Transverse colon (tissue), 4 donors: Measurements from ENCODE around the gene CAPS2. TPM values are rescaled to one million over a fixed set of nuclear protein-coding genes. Genes with fewer than 3 reads are reported as not detected.

Source experiments
- DNase-seq: peaks from one replicate; pipeline ENCODE4 v3.0.0-alpha.2; 2019
- H3K27ac ChIP-seq, 4 donors: fragments of 200-600 bp; sonication (generic); 2 replicates each; pipeline ENCODE4 v1.5.1; 2016 to 2018; ENCODE audit warnings: inconsistent platforms in 4 of 4
- H3K27me3 ChIP-seq: fragments of 200-600 bp; sonication (generic); 2 replicates; pipeline ENCODE4 v1.5.1; 2017; ENCODE audit warnings: inconsistent platforms
- H3K36me3 ChIP-seq, 4 donors: fragments of 200-600 bp; sonication (generic); 2 replicates each; pipeline ENCODE4 v1.5.1; 2017 to 2019; ENCODE audit warnings: inconsistent platforms in 4 of 4
- H3K4me1 ChIP-seq, 4 donors: fragments of 200-600 bp; sonication (generic); 2 replicates each; pipeline ENCODE4 v1.5.1; 2017 to 2020; ENCODE audit warnings: inconsistent platforms in 4 of 4
- H3K4me3 ChIP-seq, 4 donors: fragments of 200-600 bp; sonication (generic); 1 replicate in 1 of 4; 2 replicates in 3 of 4; pipeline versions ENCODE4 v1.5.1 to v1.6.1; 2017 to 2019; ENCODE audit warnings: inconsistent platforms in 4 of 4
- H3K9me3 ChIP-seq, 2 donors: fragments of 200-600 bp; sonication (generic); 2 replicates each; pipeline ENCODE4 v1.5.1; 2017 to 2019; ENCODE audit warnings: inconsistent platforms in 2 of 2
- CTCF ChIP-seq, 5 experiments: fragments of 200-600 bp in 3 of 5; fragments of 450-650 bp in 2 of 5; sonication (generic) in 3 of 5; IDR thresholded peaks; 1 replicate in 2 of 5; 2 replicates in 3 of 5; pipeline ENCODE4 v1.5.1; 2016 to 2017; ENCODE audit warnings: antibody characterized with exemption in 5 of 5, inconsistent platforms in 3 of 5, mild to moderate bottlenecking in 2 of 5, moderate library complexity in 1 of 5
- EP300 ChIP-seq: sonication (generic); formaldehyde crosslinking; IDR thresholded peaks from one replicate; pipeline ENCODE4 v1.6.1; 2017; ENCODE audit warnings: antibody characterized with exemption, low read depth
- POLR2A ChIP-seq: fragments of 450-650 bp; IDR thresholded peaks from one replicate; pipeline ENCODE4 v1.6.1; 2016; ENCODE audit warnings: antibody characterized with exemption, mild to moderate bottlenecking, moderate library complexity
- POLR2AphosphoS5 ChIP-seq, 3 donors: sonication (generic); formaldehyde crosslinking; IDR thresholded peaks; one replicate each; pipeline ENCODE4 v1.6.1; 2016; ENCODE audit warnings: antibody characterized with exemption in 3 of 3
- WGBS, 2 donors: methylation state at CpG; one replicate each; pipeline ENCODE4 v1.1.5; 2018; ENCODE audit warnings: low coverage in 1 of 2; 5-methylcytosine and 5-hydroxymethylcytosine counted together
- in situ Hi-C, 4 donors: fragments of 200-750 bp; cut with MboI; loops; one replicate each; pipeline versions ENCODE4 v1.15.0 to v1.15.1; 2017; ENCODE audit warnings: low sequenced_read_pairs in 3 of 4, low pct_ligation_motif_present in 1 of 4, low pct_unique_long_range_greater_than_20kb in 1 of 4
- intact Hi-C: fragments of 100-400 bp; cut with DNase I; formaldehyde crosslinking; loops from one replicate; pipeline ENCODE4 v1.15.1; 2023; ENCODE audit warnings: low total_unique reads
- total RNA-seq, 4 donors: library from RNA; depleted of rRNA; stranded (reverse); fragments of >200 nt; gene quantifications; one replicate each; pipeline ENCODE4 v1.1.0, GENCODE V29; 2016

The CAPS2 gene
- total RNA-seq, 4 donors from 2014 or later = 2.0 to 10.3 (median 4.9) TPM

- in situ Hi-C loops = loop anchor here in 2 of 4 donors (10.0 kb wide), 1 partner anchor 167 kb away; no protein-coding TSS in a partner anchor
- no peak for TF ChIP-seq POLR2AphosphoS5 (IDR thresholded peaks at IDR 0.05)
- no peak for TF ChIP-seq CTCF (IDR thresholded peaks at IDR 0.05)
- TF ChIP-seq POLR2A = no peak
- no peak for TF ChIP-seq EP300
- no peaks in the 10 kb centered on the region for H3K27me3 ChIP-seq
- no peaks in the 10 kb centered on the region for H3K4me1 ChIP-seq
- no peak for DNase-seq
- H3K9me3 ChIP-seq = no peaks in the 10 kb centered on the region
- 54 to 73% methylated on average over 1 of the region's 1 CpG for WGBS, 2 donors
- no peak overlapping the region for H3K4me3 ChIP-seq
- no peaks in the 10 kb centered on the region for H3K36me3 ChIP-seq
- intact Hi-C loops = loop anchor here (10.0 kb wide), 1 partner anchor 147 kb away; the partner anchor contains the start of gene GLIPR1
- H3K27ac ChIP-seq = no peak overlapping the region
Measured at GRCh38 chr12:75337905-75338304, 7.8 kb upstream of the CAPS2 start.

- DNase-seq = peak; percentile 87
- no peaks in the 10 kb centered on the region for H3K27me3 ChIP-seq
- in situ Hi-C loops (loop anchor here in 2 of 4 donors (10.0 kb wide), 1 partner anchor 170 kb away; no protein-coding TSS in a partner anchor), intact Hi-C loops (loop anchor here (10.0 kb wide), 1 partner anchor 150 kb away; the partner anchor contains the start of gene GLIPR1)
- no peaks in the 10 kb centered on the region for H3K36me3 ChIP-seq
- WGBS, 2 donors = 6 to 22% methylated on average over 9 to 23 of the region's 23 CpGs
- no peak within 1 kb of the TSS for H3K27ac ChIP-seq
- H3K4me1 ChIP-seq = peaks cover 0 to 7% (median 3%) of the 10 kb centered on the region in 4 donors
- peak within 1 kb of the TSS in 2 of 4 donors; percentile 13 to 29 for H3K4me3 ChIP-seq
- TF ChIP-seq CTCF (IDR thresholded peaks at IDR 0.05) (peak; percentile 77 to 93 (median 86)), POLR2AphosphoS5 (IDR thresholded peaks at IDR 0.05) (no peak)
- no peaks in the 10 kb centered on the region for H3K9me3 ChIP-seq
Measured at GRCh38 chr12:75334384-75335030, 4.4 kb upstream of the CAPS2 start, which contains the start of gene GLIPR1L1. Gene GLIPR1L1, plus strand, starts transcription at chr12:75334670. Its CDS starts 59 bp downstream, at chr12:75334729.

- Histone ChIP-seq H3K27me3 (no peaks in the 10 kb centered on the region), H3K4me3 (no peak overlapping the region), H3K27ac (no peak overlapping the region), H3K36me3 (no peaks in the 10 kb centered on the region), H3K4me1 (peaks cover 0 to 11% (median 6%) of the 10 kb centered on the region in 4 donors), H3K9me3 (no peaks in the 10 kb centered on the region)
- in situ Hi-C loops = no loop called here
- no peak for TF ChIP-seq POLR2AphosphoS5 (IDR thresholded peaks at IDR 0.05)
- TF ChIP-seq EP300 = no peak
- no peak for TF ChIP-seq CTCF (IDR thresholded peaks at IDR 0.05)
- TF ChIP-seq POLR2A = no peak
- intact Hi-C loops = loop anchor here (2.0 kb wide), 1 partner anchor 63 kb away; the partner anchor contains the start of gene GLIPR1L2
- WGBS, 2 donors = 85 to 87% methylated on average over 1 of the region's 1 CpG
- no peak for DNase-seq
Measured at GRCh38 chr12:75327642-75328041, 2.5 kb downstream of the CAPS2 start.

- DNase-seq = no peak
- no peaks in the 10 kb centered on the region for H3K4me1 ChIP-seq
- 75 to 93% methylated on average over 3 of the region's 3 CpGs for WGBS, 2 donors
- H3K27ac ChIP-seq = no peak overlapping the region
- no peak overlapping the region for H3K4me3 ChIP-seq
- H3K9me3 ChIP-seq = no peaks in the 10 kb centered on the region
- TF ChIP-seq POLR2A (no peak), CTCF (IDR thresholded peaks at IDR 0.05) (no peak), POLR2AphosphoS5 (IDR thresholded peaks at IDR 0.05) (no peak), EP300 (no peak)
- intact Hi-C loops = no loop called here
- H3K36me3 ChIP-seq = no peaks in the 10 kb centered on the region
- in situ Hi-C loops = no loop called here
- H3K27me3 ChIP-seq = no peaks in the 10 kb centered on the region
Measured at GRCh38 chr12:75323663-75324062, 6.5 kb downstream of the CAPS2 start.
